HG03520 (cell line): ENCODE data around the gene SPNS3.

Source experiments
- ATAC-seq: cut with Tn5 transposase; IDR thresholded peaks from one replicate; pipeline ENCODE4 v1.9.1; 2021; ENCODE audit warnings: mild to moderate bottlenecking, moderate library complexity; ENCODE audit not compliant: unreplicated experiment

SPNS3 gene

GRCh38 chr17:4433515-4434031, at the start of gene SPNS3:
Gene SPNS3, plus strand, starts transcription at chr17:4433940. Its CDS starts 28 bp downstream, at chr17:4433968.
- ATAC-seq: no peak

- no peak for ATAC-seq
These were observed 47.3 kb upstream of the SPNS3 start for GRCh38 chr17:4386406-4386805.

DNA sequence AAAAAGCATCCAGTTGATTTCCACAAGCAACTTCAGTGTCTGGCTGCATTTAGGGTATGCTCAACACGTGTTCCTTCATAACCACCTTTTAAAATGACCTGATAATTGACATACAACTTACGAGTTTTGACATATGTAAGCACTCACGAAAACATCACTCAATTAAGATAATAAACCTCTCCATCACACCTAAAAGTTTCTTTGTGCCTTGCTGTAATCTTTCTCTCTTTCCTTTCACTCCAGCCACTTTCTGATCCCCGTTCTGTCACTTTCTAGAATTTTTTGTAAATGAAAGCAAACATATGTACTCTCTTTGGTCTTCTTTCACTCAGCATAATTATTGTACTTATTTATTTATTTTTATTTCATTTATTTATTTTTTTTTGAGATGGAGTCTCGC, 46.6 kb upstream of the SPNS3 start:
- no peak for ATAC-seq

- no peak for ATAC-seq
These were observed 44.7 kb upstream of the SPNS3 start for GRCh38 chr17:4389079-4389478.

DNA sequence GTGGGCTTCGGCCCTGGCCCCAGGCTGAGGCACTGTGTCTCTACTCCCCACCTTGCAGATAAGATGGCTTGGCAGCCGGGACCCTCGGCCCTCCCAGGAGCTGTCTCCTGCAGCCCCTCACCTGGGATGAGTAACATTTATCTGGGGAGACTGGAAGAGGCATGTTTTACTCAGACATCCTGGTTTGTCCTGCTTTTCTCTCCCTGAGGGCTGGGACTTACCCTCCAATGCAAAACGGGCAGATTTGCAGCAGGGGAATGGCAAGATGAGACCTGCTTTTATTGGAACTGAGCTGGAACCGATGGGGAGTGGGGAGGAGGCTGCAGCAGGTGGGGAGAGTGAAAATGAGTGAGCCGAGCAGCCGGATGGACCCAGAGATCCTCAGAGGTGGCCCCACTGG, 39.9 kb upstream of the SPNS3 start:
- ATAC-seq: no peak

DNA sequence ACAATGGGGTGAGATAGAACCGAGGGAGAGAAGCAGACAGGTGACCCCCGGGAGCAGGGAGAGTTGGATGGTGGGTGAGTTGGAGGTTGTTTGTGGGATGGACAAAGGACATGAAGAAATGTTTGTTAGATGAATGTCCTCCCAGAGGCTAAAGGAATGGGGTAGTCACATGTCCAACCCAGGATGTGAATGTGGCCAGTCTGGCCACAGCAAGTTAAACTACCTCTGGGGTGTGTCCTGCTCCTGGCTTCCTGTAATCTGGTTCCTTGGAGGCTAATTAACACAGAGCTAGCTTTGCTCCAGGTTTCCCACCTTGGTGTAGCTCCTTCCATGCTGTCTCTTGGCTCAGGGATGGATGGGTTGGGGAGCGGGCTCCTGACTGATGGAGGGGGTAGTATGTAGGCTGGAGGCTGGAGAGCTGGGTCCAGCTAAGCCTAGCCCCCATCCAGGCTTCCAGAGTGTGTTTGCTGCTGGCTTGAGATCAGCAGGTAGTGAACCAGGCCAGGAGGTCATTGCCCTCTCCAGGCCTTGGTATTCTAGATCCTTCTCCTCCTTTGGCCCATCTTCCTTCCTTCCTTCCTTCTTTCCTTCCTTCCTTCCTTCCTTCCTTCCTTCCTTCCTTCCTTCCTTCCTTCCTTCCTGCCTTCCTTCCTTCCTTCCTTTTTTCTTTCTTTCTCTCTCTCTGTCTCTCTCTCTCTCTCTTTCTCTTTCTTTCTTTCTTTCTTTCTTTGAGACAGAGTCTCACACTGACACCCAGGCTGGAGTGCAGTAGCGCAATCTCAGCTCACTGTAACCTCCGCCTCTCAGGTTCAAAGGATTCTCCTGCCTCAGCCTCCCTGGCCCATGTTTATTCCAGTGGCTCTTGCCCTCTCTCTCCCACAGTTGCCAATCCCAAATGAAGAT, 39.3 kb upstream of the SPNS3 start:
- no peak for ATAC-seq

GRCh38 chr17:4395111-4395478, 38.6 kb upstream of the SPNS3 start:
- no peak for ATAC-seq

DNA sequence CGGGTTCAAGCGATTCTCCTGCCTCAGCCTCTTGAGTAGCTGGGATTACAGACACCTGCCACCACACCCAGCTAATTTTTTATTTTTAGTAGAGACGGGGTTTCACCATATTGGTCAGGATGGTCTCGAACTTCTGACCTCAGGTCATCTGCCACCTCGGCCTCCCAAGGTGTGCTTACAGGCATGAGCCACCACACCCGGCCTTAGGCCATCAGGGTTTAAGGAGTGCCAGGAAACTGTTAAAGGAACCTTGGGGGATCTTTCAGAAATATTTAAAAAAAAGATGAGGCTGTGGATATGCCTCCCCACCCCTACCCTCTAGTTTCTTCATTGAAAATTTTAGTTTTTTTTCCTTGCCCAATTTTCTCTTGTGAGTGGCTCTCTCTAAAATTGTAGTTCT, 35.9 kb upstream of the SPNS3 start:
- ATAC-seq: no peak

DNA sequence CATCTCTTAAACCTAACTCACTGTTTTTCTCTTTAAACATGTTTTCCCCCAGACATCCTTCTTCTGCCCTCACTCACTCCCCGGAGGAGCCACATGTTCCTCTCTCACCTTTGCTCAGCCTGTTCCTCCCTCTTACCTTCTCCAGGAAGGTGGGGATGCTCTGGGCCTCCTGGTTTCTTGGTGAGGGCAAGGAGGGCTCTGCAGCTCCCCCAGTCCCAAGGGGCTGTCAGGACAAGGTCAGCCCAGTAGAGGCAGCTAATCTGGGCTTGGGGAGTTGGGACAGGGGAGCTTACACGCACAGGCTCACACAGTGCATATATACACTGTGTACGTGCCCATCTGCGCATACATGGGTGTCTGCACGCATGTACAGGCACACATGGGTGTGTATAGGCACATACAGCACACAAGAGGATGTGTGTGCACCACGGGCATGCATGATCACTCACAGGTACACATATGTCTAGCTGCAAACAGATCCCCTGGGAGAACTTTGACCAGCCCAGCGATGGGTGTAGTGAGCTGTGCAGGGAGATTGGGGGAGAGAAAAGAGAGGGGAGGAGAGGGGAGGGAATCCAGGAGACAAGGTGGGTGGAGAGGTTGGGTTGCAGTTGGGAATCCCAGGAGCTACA, 28.6 kb upstream of the SPNS3 start:
- ATAC-seq: no peak

- no peak for ATAC-seq
These were observed 28.0 kb upstream of the SPNS3 start for GRCh38 chr17:4405699-4406098.

- ATAC-seq: no peak
These were observed 27.4 kb upstream of the SPNS3 start for GRCh38 chr17:4406386-4406785.

DNA sequence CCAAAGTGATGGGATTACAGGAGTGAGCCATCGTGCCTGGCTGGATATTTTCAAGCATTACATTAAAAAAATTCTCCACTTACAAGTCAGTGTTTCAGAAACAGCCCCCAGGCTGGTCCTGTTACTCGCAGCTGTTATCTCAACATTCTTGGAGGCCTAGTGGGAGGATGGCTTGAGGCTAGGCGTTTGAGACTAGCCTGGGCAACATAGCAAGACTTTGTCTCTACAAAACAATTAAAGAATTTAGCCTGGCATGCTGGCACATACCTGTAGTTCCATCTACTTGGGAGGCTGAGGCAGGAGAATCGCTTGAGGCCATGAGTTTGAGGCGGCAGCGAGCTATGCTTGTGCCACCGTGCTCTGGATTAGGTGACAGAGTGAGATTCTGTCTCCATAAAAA, 26.5 kb upstream of the SPNS3 start:
- ATAC-seq: no peak

DNA sequence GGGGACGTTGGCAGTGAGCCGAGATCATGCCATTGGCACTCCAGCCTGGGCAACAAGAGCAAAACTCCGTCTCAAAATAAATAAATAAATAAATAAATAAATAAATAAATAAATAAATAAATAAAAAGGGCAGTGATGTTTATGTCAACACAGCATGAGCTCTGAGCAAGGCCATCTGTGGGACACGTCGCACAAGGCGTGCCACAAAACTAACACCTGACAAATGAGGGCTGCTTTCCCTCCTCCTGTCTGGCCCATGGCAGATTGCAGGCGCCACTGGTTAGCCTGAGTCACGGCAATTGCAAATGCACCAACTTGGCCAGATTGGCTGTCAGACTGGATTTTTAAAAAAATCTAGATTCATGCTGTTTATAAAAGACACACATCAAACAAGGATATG, 25.9 kb upstream of the SPNS3 start:
- no peak for ATAC-seq

DNA sequence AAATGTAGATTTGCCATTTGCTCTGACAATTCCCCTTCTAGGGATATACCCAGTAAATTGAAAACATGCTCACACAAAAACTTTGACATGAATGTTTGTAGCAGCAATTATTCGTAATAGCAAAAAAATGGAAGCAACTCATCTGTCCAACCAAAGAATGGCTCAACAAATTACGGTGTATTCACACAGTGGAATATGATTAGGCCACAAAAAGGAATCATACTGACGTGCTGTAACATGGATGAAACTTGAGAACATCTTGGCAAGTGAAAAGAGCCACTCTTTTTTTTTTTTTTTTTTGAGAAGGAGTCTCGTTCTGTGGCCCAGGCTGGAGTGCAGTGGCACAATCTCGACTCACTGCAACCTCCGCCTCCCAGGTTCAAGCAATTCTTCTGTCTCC, 24.1 kb upstream of the SPNS3 start:
- ATAC-seq: no peak

DNA sequence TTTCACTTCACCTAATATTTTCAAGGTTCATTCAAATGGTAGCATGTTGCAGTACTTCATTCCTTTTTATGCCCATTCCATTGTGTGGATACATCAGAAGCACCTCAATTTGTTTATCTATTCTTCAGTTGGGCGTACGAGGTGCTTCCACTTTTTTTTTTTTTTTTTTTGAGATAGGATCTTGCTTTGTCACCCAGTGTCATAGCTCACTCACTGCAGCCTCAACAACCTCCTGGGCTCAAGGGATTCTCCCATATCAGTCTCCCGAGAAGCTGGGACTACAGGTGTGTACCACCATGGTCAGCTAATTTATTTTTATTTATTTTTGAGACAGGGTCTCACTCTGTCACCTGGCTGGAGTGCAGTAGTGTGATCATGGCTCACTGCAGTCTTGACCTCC, 22.5 kb upstream of the SPNS3 start:
- ATAC-seq: no peak

- ATAC-seq: peak; percentile 65
These were observed 20.6 kb upstream of the SPNS3 start for GRCh38 chr17:4412933-4413831.

DNA sequence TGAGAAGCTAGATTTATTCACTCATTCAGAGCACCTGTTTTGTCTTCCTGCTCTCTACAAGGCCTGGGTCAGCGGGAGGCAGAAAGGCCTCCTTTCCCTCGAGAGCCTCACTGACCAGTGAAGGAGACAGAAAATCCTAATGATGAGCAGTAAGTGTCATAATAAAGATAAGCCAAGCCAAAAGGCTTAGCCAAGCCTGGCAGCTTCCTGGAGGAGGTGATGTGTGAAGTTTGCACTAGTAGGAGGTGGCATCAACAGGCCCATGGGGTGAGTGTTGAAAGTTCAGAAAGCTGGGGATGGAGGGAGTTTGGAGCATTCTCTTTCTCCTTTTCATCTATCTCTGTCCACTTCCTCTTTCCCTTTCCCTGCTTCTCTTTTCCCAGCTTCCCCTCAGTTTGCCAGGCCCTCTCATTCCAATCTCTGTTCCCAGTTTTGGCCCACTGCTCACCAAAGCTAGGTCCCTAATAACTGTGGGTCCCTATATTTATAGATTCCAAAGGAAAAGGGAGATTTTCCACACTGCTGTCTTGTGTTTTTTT, 16.5 kb upstream of the SPNS3 start:
- ATAC-seq: no peak

GRCh38 chr17:4420692-4421131, 13.0 kb upstream of the SPNS3 start:
- no peak for ATAC-seq

DNA sequence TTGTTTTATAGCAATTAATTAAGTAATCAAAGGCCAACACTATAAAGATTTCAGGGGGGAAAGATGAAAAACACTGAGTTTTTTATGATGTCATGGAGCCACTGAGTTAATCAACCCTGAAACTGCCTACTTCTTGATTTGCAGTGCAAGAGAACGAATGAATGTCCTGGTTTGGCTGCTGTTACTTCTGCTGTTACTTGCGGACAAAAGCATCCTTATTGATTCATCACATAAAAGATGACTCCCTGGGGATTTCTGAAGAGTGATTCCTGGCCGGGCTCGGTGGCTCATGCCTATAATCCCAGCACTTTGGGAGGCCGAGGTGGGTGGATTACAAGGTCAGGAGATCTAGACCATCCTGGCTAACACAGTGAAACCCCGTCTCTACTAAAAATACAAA, 10.9 kb upstream of the SPNS3 start:
- no peak for ATAC-seq

- no peak for ATAC-seq
These were observed 8.3 kb upstream of the SPNS3 start for GRCh38 chr17:4425398-4425797.
